K562 (cell line): ENCODE measurements around the gene ANKMY1. TPM values are rescaled to one million over a fixed set of nuclear protein-coding genes. Genes with fewer than 3 reads are reported as not detected.

Source experiments
- CEBPG ChIP-seq, 3 experiments: fragments of 200-800 bp in 1 of 3; sonication (Bioruptor generic) in 1 of 3; sonication (generic) in 1 of 3; formaldehyde crosslinking in 1 of 3; IDR thresholded peaks in 2 of 3; conservative IDR thresholded peaks in 1 of 3; 2 replicates each; pipeline versions ENCODE4 v1.6.1 to v1.8.0; 2016 to 2022; ENCODE audit warnings: missing compliant biosample characterization in 2 of 3, missing genetic modification characterization in 2 of 3, mild to moderate bottlenecking in 1 of 3, missing genetic modification reagents in 1 of 3
- CREM ChIP-seq: IDR thresholded peaks from 2 replicates; pipeline ENCODE4 v1.6.1; 2014; ENCODE audit warnings: antibody characterized with exemption, low read depth
- EP300 ChIP-seq: IDR thresholded peaks from 2 replicates; pipeline ENCODE4 v1.6.1; 2012; ENCODE audit warnings: low read length, improper control_type of control experiment
- HLTF ChIP-seq: fragments of 450-650 bp; IDR thresholded peaks from 2 replicates; pipeline ENCODE4 v1.6.1; 2016
- HNRNPL ChIP-seq: fragments of 200-400 bp; formaldehyde crosslinking; IDR thresholded peaks from 2 replicates; pipeline ENCODE4 v1.6.1; 2017; ENCODE audit warnings: low read depth, mild to moderate bottlenecking, low read length
- KDM4B ChIP-seq, 2 experiments: fragments of 450-650 bp in 1 of 2; sonication (generic) in 1 of 2; IDR thresholded peaks; 2 replicates each; pipeline ENCODE4 v1.6.1; 2016 to 2017; ENCODE audit warnings: borderline replicate concordance in 2 of 2, antibody characterized with exemption in 1 of 2, low read depth in 1 of 2, mild to moderate bottlenecking in 1 of 2
- L3MBTL2 ChIP-seq: fragments of 450-650 bp; IDR thresholded peaks from 2 replicates; pipeline ENCODE4 v1.6.1; 2016; ENCODE audit warnings: mild to moderate bottlenecking, moderate library complexity
- MIER1 ChIP-seq: fragments of 450-650 bp; IDR thresholded peaks from 2 replicates; pipeline ENCODE4 v1.6.1; 2016; ENCODE audit warnings: antibody characterized with exemption, mild to moderate bottlenecking, low read depth
- NR2C1 ChIP-seq, 2 experiments: fragments of 450-650 bp; IDR thresholded peaks; 2 replicates each; pipeline ENCODE4 v1.6.1; 2017; ENCODE audit warnings: mild to moderate bottlenecking in 2 of 2, antibody characterized with exemption in 1 of 2, inconsistent platforms in 1 of 2, missing compliant biosample characterization in 1 of 2, missing genetic modification characterization in 1 of 2
- NRF1 ChIP-seq, 2 experiments: fragments of 450-650 bp; IDR thresholded peaks in 1 of 2; conservative IDR thresholded peaks in 1 of 2; 2 replicates each; pipeline ENCODE4 v1.6.1; 2014; ENCODE audit warnings: mild to moderate bottlenecking in 2 of 2
- PHTF2 ChIP-seq: fragments of 250-450 bp; sonication (Bioruptor Pico); IDR thresholded peaks from 2 replicates; pipeline ENCODE4 v1.5.0; 2021; ENCODE audit warnings: mild to moderate bottlenecking
- RHOXF2B ChIP-seq: fragments of 250-450 bp; sonication (Bioruptor Pico); conservative IDR thresholded peaks from 2 replicates; pipeline ENCODE4 v1.5.1; 2021
- SAP30 ChIP-seq: fragments of 200-600 bp; sonication (generic); IDR thresholded peaks from 2 replicates; pipeline ENCODE4 v1.6.1; 2012; ENCODE audit warnings: borderline replicate concordance, low read depth, mild to moderate bottlenecking, moderate library complexity, low read length, control low read depth, inconsistent platforms; ENCODE audit not compliant: insufficient read depth, poor library complexity, severe bottlenecking
- SETDB1 ChIP-seq: IDR thresholded peaks from one replicate; pipeline ENCODE4 v1.6.1; 2012; ENCODE audit warnings: low read length, control low read depth, inconsistent platforms
- SMARCA4 ChIP-seq: fragments of 450-650 bp; IDR thresholded peaks from 2 replicates; pipeline ENCODE4 v1.6.1; 2016
- SP2 ChIP-seq: IDR thresholded peaks from 2 replicates; pipeline ENCODE4 v1.6.1; 2011; ENCODE audit warnings: mild to moderate bottlenecking, low read depth, low read length, moderate library complexity; ENCODE audit not compliant: poor library complexity, severe bottlenecking; ENCODE audit errors: extremely low read depth
- TCF3 ChIP-seq: sonication (generic); formaldehyde crosslinking; IDR thresholded peaks from 2 replicates; pipeline ENCODE4 v1.4.0; 2020; ENCODE audit warnings: mild to moderate bottlenecking, missing genetic modification reagents
- TCF7L2 ChIP-seq: fragments of 150-350 bp; IDR thresholded peaks from 2 replicates; pipeline ENCODE4 v1.6.1; 2016; ENCODE audit warnings: low read depth, mild to moderate bottlenecking, low read length, moderate library complexity
- TEAD4 ChIP-seq, 2 experiments: sonication (generic) in 1 of 2; formaldehyde crosslinking in 1 of 2; IDR thresholded peaks; 2 replicates each; pipeline versions ENCODE4 v1.6.1 to v1.8.0; 2012 to 2022; ENCODE audit warnings: borderline replicate concordance in 1 of 2, inconsistent platforms in 1 of 2, low read length in 1 of 2, mild to moderate bottlenecking in 1 of 2, missing genetic modification reagents in 1 of 2
- TFAM ChIP-seq: fragments of 250-450 bp; sonication (Bioruptor Pico); conservative IDR thresholded peaks from 2 replicates; pipeline ENCODE4 v1.5.0; 2021; ENCODE audit warnings: mild to moderate bottlenecking, moderate library complexity
- ZNF12 ChIP-seq: sonication (generic); formaldehyde crosslinking; IDR thresholded peaks from 2 replicates; pipeline ENCODE4 v1.4.0; 2020; ENCODE audit warnings: mild to moderate bottlenecking, missing genetic modification reagents
- ZNF143 ChIP-seq: sonication (generic); formaldehyde crosslinking; IDR thresholded peaks from 2 replicates; pipeline ENCODE4 v1.9.0; 2022; ENCODE audit warnings: mild to moderate bottlenecking, missing genetic modification reagents
- ZNF551 ChIP-seq: fragments of 250-450 bp; sonication (Bioruptor Pico); IDR thresholded peaks from 2 replicates; pipeline ENCODE4 v1.5.0; 2021; ENCODE audit warnings: mild to moderate bottlenecking, moderate library complexity
- polyA plus RNA-seq, 8 experiments: library from polyadenylated mRNA; depleted of rRNA in 4 of 8; stranded (reverse) in 5 of 8; unstranded in 3 of 8; fragments of >200 nt; fragmentation: Nextera tagmentation in 2 of 8; fragmentation: Illumina TruSeq in 1 of 8; extraction: Ambion mirVana in 2 of 8; extraction: Trizol in 1 of 8; gene quantifications; 2 replicates each; pipeline versions ENCODE4 v1.2.1 to v1.2.3, GENCODE V29; 2011 to 2014; ENCODE audit warnings: inconsistent platforms in 1 of 8, missing spikeins in 1 of 8
- total RNA-seq, 7 experiments: library from RNA; depleted of rRNA in 6 of 7; stranded (reverse); fragments of >200 nt in 6 of 7; fragmentation: Illumina TruSeq in 2 of 7; extraction: Trizol in 2 of 7; gene quantifications; 2 replicates each; pipeline versions ENCODE4 v1.2.1 to v1.2.3, GENCODE V29; 2011 to 2021; ENCODE audit warnings: low replicate concordance in 1 of 7
- TF ChIP-seq, protein P1 (sequence below): fragments of 250-450 bp; sonication (Bioruptor Pico); IDR thresholded peaks from 2 replicates; pipeline ENCODE4 v1.5.0; 2021
- TF ChIP-seq, protein P2 (sequence below): sonication (generic); IDR thresholded peaks from 2 replicates; pipeline ENCODE4 v1.6.1; 2016
- TF ChIP-seq, protein P3 (sequence below): sonication (generic); formaldehyde crosslinking; IDR thresholded peaks from 2 replicates; pipeline ENCODE4 v1.8.0; 2022; ENCODE audit warnings: missing genetic modification reagents, mild to moderate bottlenecking, moderate library complexity, borderline replicate concordance

ANKMY1 gene
- total and polyA plus RNA-seq, 9 of the 15 experiments (the other 6 are each of a cell fraction or from before 2014, with no cell fraction given) = 0.75 to 15.1 (median 11.7) TPM

DNA sequence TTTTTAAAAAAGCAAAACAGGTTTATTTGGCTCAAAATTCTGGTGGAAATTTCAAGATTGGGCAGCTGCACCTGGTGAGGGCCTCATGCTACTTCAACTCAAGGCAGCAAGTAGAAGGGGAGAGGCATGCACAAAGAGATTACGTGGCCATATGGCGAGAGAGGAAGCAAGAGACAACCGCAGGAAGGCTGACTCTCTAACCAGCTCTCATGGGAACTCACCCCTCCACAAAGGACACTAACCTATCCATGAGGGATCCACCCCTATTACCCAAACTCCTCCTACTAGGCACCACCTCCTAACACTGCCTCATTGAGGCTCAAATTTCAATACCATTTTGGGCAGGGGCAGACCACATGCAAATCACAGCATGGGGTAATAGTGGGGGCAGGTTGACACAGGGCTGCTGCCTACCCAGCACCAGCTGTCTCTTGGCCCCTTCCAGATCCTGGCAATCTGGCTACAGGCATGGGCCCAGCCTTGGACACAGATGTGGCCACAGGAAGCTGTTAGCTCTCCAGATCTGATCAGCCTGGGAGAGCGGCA, 26.8 kb upstream of the ANKMY1 start (continued):
- TF ChIP-seq ZNF12 (CRISPR knock-in tag) (no peak), TEAD4 (IDR thresholded peaks at IDR 0.05; ENCODE audit: low read length) (peak; percentile 53; the same call in 1 of the 2 replicates), TEAD4 (CRISPR knock-in tag; IDR thresholded peaks at IDR 0.05; ENCODE audit: borderline replicate concordance) (no peak), EP300 (peak; percentile 39; the same call in 1 of the 2 replicates), SMARCA4 (no peak), CEBPG (CRISPR knock-in tag; IDR thresholded peaks at IDR 0.05) (no peak; the same call in 1 of the 2 replicates), CEBPG (tag; conservative IDR thresholded peaks at IDR 0.05 in 1 of 2, IDR thresholded peaks at IDR 0.05 in 1 of 2) (peak; percentile 12 to 39; a peak in 1 of 4 replicates), HNRNPL (no peak), ZNF143 (no peak), TFAM (CRISPR knock-in tag) (no peak), KDM4B (IDR thresholded peaks at IDR 0.05; ENCODE audit: borderline replicate concordance in 2 of 2, low read depth in 1 of 2) (no peak), CREM (peak; percentile 58), TCF7L2 (no peak), SP2 (no peak), HLTF (no peak), NRF1 (conservative IDR thresholded peaks at IDR 0.05 in 1 of 2, IDR thresholded peaks at IDR 0.05 in 1 of 2) (peak in 1 of 2 experiments; percentile 50; a peak in 3 of 4 replicates), PHTF2 (CRISPR knock-in tag) (no peak), RHOXF2B (CRISPR knock-in tag) (no peak), MIER1 (no peak), SAP30 (no peak), TCF3 (CRISPR knock-in tag) (peak; percentile 41; the same call in 1 of the 2 replicates), L3MBTL2 (peak; percentile 93), NR2C1 (IDR thresholded peaks at IDR 0.05) (no peak), NR2C1 (tag; IDR thresholded peaks at IDR 0.05) (no peak), SETDB1 (no peak), ZNF551 (CRISPR knock-in tag) (no peak)
- TF ChIP-seq, protein P1, sequence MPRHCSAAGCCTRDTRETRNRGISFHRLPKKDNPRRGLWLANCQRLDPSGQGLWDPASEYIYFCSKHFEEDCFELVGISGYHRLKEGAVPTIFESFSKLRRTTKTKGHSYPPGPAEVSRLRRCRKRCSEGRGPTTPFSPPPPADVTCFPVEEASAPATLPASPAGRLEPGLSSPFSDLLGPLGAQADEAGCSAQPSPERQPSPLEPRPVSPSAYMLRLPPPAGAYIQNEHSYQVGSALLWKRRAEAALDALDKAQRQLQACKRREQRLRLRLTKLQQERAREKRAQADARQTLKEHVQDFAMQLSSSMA (CRISPR knock-in tag) = no peak
- TF ChIP-seq, protein P2, sequence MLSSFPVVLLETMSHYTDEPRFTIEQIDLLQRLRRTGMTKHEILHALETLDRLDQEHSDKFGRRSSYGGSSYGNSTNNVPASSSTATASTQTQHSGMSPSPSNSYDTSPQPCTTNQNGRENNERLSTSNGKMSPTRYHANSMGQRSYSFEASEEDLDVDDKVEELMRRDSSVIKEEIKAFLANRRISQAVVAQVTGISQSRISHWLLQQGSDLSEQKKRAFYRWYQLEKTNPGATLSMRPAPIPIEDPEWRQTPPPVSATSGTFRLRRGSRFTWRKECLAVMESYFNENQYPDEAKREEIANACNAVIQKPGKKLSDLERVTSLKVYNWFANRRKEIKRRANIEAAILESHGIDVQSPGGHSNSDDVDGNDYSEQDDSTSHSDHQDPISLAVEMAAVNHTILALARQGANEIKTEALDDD = peak; percentile 96
- TF ChIP-seq, protein P3, sequence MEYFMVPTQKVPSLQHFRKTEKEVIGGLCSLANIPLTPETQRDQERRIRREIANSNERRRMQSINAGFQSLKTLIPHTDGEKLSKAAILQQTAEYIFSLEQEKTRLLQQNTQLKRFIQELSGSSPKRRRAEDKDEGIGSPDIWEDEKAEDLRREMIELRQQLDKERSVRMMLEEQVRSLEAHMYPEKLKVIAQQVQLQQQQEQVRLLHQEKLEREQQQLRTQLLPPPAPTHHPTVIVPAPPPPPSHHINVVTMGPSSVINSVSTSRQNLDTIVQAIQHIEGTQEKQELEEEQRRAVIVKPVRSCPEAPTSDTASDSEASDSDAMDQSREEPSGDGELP (CRISPR knock-in tag) = peak; percentile 70
